HepG2 (cell line): Measurements from ENCODE around the gene ADGRG1. TPM values are rescaled to one million over a fixed set of nuclear protein-coding genes. Genes with fewer than 3 reads are reported as not detected.

ENCODE experiments used
- ASH2L ChIP-seq: fragments of 300-600, 200-600 bp; sonication (generic); IDR thresholded peaks from 2 replicates; pipeline ENCODE4 v1.7.0; 2017; ENCODE audit warnings: low read depth, mild to moderate bottlenecking, moderate library complexity, mixed read lengths, low read length; ENCODE audit not compliant: insufficient read length
- CREM ChIP-seq, 2 experiments: sonication (generic) in 1 of 2; formaldehyde crosslinking in 1 of 2; IDR thresholded peaks; 2 replicates each; pipeline versions ENCODE4 v1.4.0 to v1.6.1; 2016 to 2020; ENCODE audit warnings: antibody characterized with exemption in 1 of 2, mild to moderate bottlenecking in 1 of 2, missing genetic modification reagents in 1 of 2
- DMTF1 ChIP-seq: sonication (generic); formaldehyde crosslinking; IDR thresholded peaks from 2 replicates; pipeline ENCODE4 v1.4.0; 2020; ENCODE audit warnings: mild to moderate bottlenecking, missing genetic modification reagents
- GMEB1 ChIP-seq: sonication (generic); formaldehyde crosslinking; IDR thresholded peaks from 2 replicates; pipeline ENCODE4 v1.5.1; 2020; ENCODE audit warnings: missing genetic modification reagents, mild to moderate bottlenecking, borderline replicate concordance
- MTA1 ChIP-seq: sonication (generic); formaldehyde crosslinking; IDR thresholded peaks from 2 replicates; pipeline ENCODE4 v1.4.0; 2020; ENCODE audit warnings: missing genetic modification reagents, mild to moderate bottlenecking, borderline replicate concordance
- MZF1 ChIP-seq: sonication (generic); formaldehyde crosslinking; IDR thresholded peaks from 2 replicates; pipeline ENCODE4 v1.8.1; 2023; ENCODE audit warnings: mild to moderate bottlenecking, missing genetic modification reagents, borderline replicate concordance
- NFIC ChIP-seq: IDR thresholded peaks from 2 replicates; pipeline ENCODE4 v1.6.1; 2012; ENCODE audit warnings: mild to moderate bottlenecking, low read length, inconsistent platforms
- RFX3 ChIP-seq: IDR thresholded peaks from 2 replicates; pipeline ENCODE4 v1.6.1; 2016; ENCODE audit warnings: missing biosample characterization, missing genetic modification reagents
- ZBTB10 ChIP-seq: sonication (generic); formaldehyde crosslinking; IDR thresholded peaks from 2 replicates; pipeline ENCODE4 v1.4.0; 2020; ENCODE audit warnings: missing genetic modification reagents, borderline replicate concordance
- ZBTB7B ChIP-seq: sonication (generic); formaldehyde crosslinking; IDR thresholded peaks from 2 replicates; pipeline ENCODE4 v1.4.0; 2020; ENCODE audit warnings: missing genetic modification reagents
- ZC3H4 ChIP-seq: sonication (generic); formaldehyde crosslinking; IDR thresholded peaks from 2 replicates; pipeline ENCODE4 v1.4.0; 2020; ENCODE audit warnings: missing genetic modification reagents, borderline replicate concordance
- ZFP91 ChIP-seq: sonication (generic); formaldehyde crosslinking; IDR thresholded peaks from 2 replicates; pipeline ENCODE4 v1.9.0; 2022; ENCODE audit warnings: missing genetic modification reagents, mild to moderate bottlenecking, borderline replicate concordance
- ZNF124 ChIP-seq: sonication (generic); formaldehyde crosslinking; IDR thresholded peaks from 2 replicates; pipeline ENCODE4 v1.4.0; 2020; ENCODE audit warnings: missing genetic modification reagents
- ZNF530 ChIP-seq: sonication (generic); formaldehyde crosslinking; IDR thresholded peaks from 2 replicates; pipeline ENCODE4 v1.5.0; 2020; ENCODE audit warnings: low read depth, mild to moderate bottlenecking, missing genetic modification reagents
- ZNF724P ChIP-seq: sonication (generic); formaldehyde crosslinking; IDR thresholded peaks from 2 replicates; pipeline ENCODE4 v1.8.0; 2022; ENCODE audit warnings: missing genetic modification reagents, borderline replicate concordance
- ZNF816 ChIP-seq: sonication (generic); formaldehyde crosslinking; IDR thresholded peaks from 2 replicates; pipeline ENCODE4 v1.8.0; 2022; ENCODE audit warnings: missing genetic modification reagents, mild to moderate bottlenecking, borderline replicate concordance
- polyA plus RNA-seq, 8 experiments: library from polyadenylated mRNA; depleted of rRNA in 3 of 8; stranded (reverse) in 7 of 8; unstranded in 1 of 8; fragments of >200 nt; fragmentation: Illumina TruSeq in 4 of 8; extraction: Trizol in 4 of 8; gene quantifications; 2 replicates each; pipeline versions ENCODE4 v1.2.1 to v1.2.3, GENCODE V29; 2011 to 2016; ENCODE audit warnings: low read depth in 4 of 8, missing spikeins in 1 of 8, mixed read lengths in 1 of 8; ENCODE audit not compliant: insufficient read depth in 1 of 8
- total RNA-seq, 5 experiments: library from RNA; depleted of rRNA; stranded (reverse); fragments of >200 nt; fragmentation: Illumina TruSeq; extraction: Trizol; gene quantifications; 2 replicates each; pipeline ENCODE4 v1.2.3, GENCODE V29; 2016; ENCODE audit warnings: low read depth in 1 of 5
- TF ChIP-seq, protein P1 (sequence below): sonication (generic); formaldehyde crosslinking; IDR thresholded peaks from 2 replicates; pipeline ENCODE4 v1.4.0; 2020; ENCODE audit warnings: missing genetic modification reagents
- TF ChIP-seq, protein P2 (sequence below): IDR thresholded peaks from 2 replicates; pipeline ENCODE4 v1.6.1; 2016; ENCODE audit warnings: mild to moderate bottlenecking, missing biosample characterization, missing genetic modification reagents

The ADGRG1 gene
- total and polyA plus RNA-seq, 2 of the 13 experiments (the other 11 are each of a cell fraction or from before 2014, with no cell fraction given): 2.7 to 5.9 TPM

DNA sequence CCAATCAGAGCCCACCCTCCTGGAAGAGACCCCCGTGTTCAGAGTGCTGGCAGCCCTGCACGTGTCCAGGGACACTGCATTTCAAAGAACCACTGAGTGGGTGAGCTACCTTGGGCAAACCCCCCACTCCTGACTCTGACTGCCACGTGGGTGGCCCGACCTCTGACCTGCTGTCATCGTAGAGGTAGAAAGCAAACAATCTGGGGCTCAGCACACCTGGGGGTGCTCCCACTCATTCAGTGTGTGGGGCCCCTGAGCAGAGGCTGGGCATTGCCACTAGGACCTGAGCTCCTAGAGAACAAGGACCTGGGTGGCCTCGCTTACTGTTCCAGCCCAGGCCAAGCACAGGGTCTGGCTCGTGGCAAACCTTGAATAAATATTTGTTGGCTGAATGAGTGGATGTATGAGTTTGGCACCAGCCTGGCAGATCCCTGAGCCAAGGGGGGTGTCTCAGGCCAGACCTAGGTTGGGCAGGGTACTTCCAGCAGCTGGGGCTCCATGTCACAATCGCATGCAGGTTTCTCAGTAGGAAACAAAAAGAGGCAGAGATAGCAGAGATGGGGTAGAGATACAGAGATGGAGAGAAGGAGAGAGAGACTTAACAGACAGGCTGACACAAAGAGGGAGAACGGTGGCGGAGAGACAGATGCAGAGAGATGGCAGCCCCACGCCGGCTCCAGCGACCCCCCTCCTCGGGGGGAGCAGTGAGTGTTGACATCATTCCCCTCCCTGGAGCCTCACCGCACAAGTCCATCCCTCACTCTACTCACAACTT, 60.7 kb downstream of the ADGRG1 start (continued):
- peak; percentile 57; the same call in 1 of the 2 replicates for TF ChIP-seq ZBTB7B (CRISPR knock-in tag)
- TF ChIP-seq DMTF1 (CRISPR knock-in tag): no peak
- no peak for TF ChIP-seq CREM (IDR thresholded peaks at IDR 0.05)
- no peak for TF ChIP-seq CREM (CRISPR knock-in tag; IDR thresholded peaks at IDR 0.05)
- TF ChIP-seq, protein P1, sequence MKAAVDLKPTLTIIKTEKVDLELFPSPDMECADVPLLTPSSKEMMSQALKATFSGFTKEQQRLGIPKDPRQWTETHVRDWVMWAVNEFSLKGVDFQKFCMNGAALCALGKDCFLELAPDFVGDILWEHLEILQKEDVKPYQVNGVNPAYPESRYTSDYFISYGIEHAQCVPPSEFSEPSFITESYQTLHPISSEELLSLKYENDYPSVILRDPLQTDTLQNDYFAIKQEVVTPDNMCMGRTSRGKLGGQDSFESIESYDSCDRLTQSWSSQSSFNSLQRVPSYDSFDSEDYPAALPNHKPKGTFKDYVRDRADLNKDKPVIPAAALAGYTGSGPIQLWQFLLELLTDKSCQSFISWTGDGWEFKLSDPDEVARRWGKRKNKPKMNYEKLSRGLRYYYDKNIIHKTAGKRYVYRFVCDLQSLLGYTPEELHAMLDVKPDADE (CRISPR knock-in tag): no peak
- TF ChIP-seq GMEB1 (CRISPR knock-in tag): no peak
- TF ChIP-seq, protein P2, sequence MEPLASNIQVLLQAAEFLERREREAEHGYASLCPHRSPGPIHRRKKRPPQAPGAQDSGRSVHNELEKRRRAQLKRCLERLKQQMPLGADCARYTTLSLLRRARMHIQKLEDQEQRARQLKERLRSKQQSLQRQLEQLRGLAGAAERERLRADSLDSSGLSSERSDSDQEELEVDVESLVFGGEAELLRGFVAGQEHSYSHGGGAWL: no peak
- TF ChIP-seq ZC3H4 (CRISPR knock-in tag): no peak
- no peak for TF ChIP-seq ZNF124 (CRISPR knock-in tag)
- TF ChIP-seq ZNF724P (CRISPR knock-in tag): no peak
- TF ChIP-seq ZNF530 (CRISPR knock-in tag): no peak
- no peak for TF ChIP-seq ASH2L
- TF ChIP-seq ZBTB10: 0 out of 2 replicates have a peak, but pooled peaks have one; percentile 35
- no peak for TF ChIP-seq ZNF816 (CRISPR knock-in tag)
- 0 out of 2 replicates have a peak, but pooled peaks have one; percentile 43 for TF ChIP-seq MTA1
- no peak for TF ChIP-seq NFIC
- no peak for TF ChIP-seq MZF1 (CRISPR knock-in tag)
- no peak for TF ChIP-seq RFX3 (CRISPR knock-in tag)
- 0 out of 2 replicates have a peak, but pooled peaks have one; percentile 23 for TF ChIP-seq ZFP91
